Testis (tissue), 3 donors: ENCODE data around the gene ZNF786. TPM values are rescaled to one million over a fixed set of nuclear protein-coding genes. Genes with fewer than 3 reads are reported as not detected.

Experiments
- DNase-seq: peaks from one replicate; pipeline ENCODE4 v3.0.0-alpha.2; 2019
- H3K27ac ChIP-seq, 2 donors: fragments of 200-600 bp; sonication (generic); one replicate each; pipeline ENCODE4 v1.5.1; 2019
- H3K27me3 ChIP-seq: fragments of 200-600 bp; sonication (generic); one replicate; pipeline ENCODE4 v1.5.1; 2019
- H3K36me3 ChIP-seq: fragments of 200-600 bp; sonication (generic); one replicate; pipeline ENCODE4 v1.5.1; 2017; ENCODE audit warnings: low read depth; ENCODE audit errors: missing control alignments
- H3K4me1 ChIP-seq: fragments of 200-600 bp; sonication (generic); one replicate; pipeline ENCODE4 v1.5.1; 2019
- H3K4me3 ChIP-seq, 2 donors: fragments of 200-600 bp; sonication (generic); one replicate each; pipeline ENCODE4 v1.5.1; 2017 to 2019
- H3K9me3 ChIP-seq: fragments of 200-600 bp; sonication (generic); one replicate; pipeline ENCODE4 v1.5.1; 2017
- POLR2A ChIP-seq: fragments of 450-650 bp; IDR thresholded peaks from one replicate; pipeline ENCODE4 v1.6.1; 2017; ENCODE audit warnings: antibody characterized with exemption, mild to moderate bottlenecking, moderate library complexity
- WGBS, 2 donors: methylation state at CpG; one replicate each; pipeline ENCODE4 v1.1.5; 2018; 5-methylcytosine and 5-hydroxymethylcytosine counted together
- intact Hi-C: fragments of 100-400 bp; cut with DNase I; formaldehyde crosslinking; loops from one replicate; pipeline ENCODE4 v1.15.1; 2023; ENCODE audit warnings: low total_unique reads
- polyA plus RNA-seq: library from polyadenylated mRNA; stranded (reverse); fragments of 350-450 nt; fragmentation: Illumina TruSeq; extraction: RNeasy Lipid Tissue Mini Kit (QIAGEN cat#74804); gene quantifications from one replicate; pipeline ENCODE4 v1.2.3, GENCODE V29; 2014; ENCODE audit warnings: low read depth, low replicate concordance; ENCODE audit not compliant: insufficient read depth
- total RNA-seq, 2 donors: library from RNA; depleted of rRNA; stranded (reverse); fragments of >200 nt; gene quantifications; one replicate each; pipeline ENCODE4 v1.2.3, GENCODE V29; 2016
- TF ChIP-seq, protein P1 (sequence below), 3 experiments: fragments of 450-650 bp in 2 of 3; fragments of 200-600 bp in 1 of 3; sonication (generic) in 1 of 3; IDR thresholded peaks; one replicate each; pipeline ENCODE4 v1.5.1; 2016 to 2019; ENCODE audit warnings: antibody characterized with exemption in 3 of 3, mild to moderate bottlenecking in 2 of 3, moderate library complexity in 1 of 3

Gene ZNF786
- total and polyA plus RNA-seq, 3 donors from 2014 or later = 2.6 to 8.8 (median 8.3) TPM

DNA sequence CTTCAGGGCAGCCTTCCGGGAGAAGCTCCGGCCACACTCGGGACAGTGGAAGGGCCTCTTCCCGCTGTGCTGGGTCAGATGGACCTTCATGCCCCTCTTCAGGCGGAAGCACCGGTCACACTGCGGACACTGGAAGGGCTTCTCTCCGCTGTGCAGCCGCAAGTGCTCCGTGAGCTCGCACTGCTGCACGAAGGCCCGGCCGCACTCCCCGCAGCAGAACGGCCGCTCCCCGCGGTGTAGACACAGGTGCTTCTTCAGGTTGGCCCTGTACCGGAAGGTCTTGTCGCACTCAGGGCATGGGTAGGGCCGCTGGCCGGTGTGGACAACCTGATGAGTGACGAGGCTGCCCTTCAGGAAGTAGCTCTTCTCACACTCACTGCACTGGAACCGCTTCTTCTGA, 14.2 kb upstream of the ZNF786 start:
- Histone ChIP-seq H3K4me3 (peak overlapping the region in 1 of 2 donors; percentile 38), H3K36me3 (no peaks in the 10 kb centered on the region), H3K9me3 (no peaks in the 10 kb centered on the region), H3K4me1 (no peaks in the 10 kb centered on the region), H3K27me3 (no peaks in the 10 kb centered on the region), H3K27ac (no peak overlapping the region)
- no peak for DNase-seq
- TF ChIP-seq, protein P1, sequence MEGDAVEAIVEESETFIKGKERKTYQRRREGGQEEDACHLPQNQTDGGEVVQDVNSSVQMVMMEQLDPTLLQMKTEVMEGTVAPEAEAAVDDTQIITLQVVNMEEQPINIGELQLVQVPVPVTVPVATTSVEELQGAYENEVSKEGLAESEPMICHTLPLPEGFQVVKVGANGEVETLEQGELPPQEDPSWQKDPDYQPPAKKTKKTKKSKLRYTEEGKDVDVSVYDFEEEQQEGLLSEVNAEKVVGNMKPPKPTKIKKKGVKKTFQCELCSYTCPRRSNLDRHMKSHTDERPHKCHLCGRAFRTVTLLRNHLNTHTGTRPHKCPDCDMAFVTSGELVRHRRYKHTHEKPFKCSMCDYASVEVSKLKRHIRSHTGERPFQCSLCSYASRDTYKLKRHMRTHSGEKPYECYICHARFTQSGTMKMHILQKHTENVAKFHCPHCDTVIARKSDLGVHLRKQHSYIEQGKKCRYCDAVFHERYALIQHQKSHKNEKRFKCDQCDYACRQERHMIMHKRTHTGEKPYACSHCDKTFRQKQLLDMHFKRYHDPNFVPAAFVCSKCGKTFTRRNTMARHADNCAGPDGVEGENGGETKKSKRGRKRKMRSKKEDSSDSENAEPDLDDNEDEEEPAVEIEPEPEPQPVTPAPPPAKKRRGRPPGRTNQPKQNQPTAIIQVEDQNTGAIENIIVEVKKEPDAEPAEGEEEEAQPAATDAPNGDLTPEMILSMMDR (IDR thresholded peaks at IDR 0.05) = no peak
- intact Hi-C loops = no loop called here
- WGBS, 2 donors = 51 to 86% methylated on average over 13 to 25 of the region's 25 CpGs

DNA sequence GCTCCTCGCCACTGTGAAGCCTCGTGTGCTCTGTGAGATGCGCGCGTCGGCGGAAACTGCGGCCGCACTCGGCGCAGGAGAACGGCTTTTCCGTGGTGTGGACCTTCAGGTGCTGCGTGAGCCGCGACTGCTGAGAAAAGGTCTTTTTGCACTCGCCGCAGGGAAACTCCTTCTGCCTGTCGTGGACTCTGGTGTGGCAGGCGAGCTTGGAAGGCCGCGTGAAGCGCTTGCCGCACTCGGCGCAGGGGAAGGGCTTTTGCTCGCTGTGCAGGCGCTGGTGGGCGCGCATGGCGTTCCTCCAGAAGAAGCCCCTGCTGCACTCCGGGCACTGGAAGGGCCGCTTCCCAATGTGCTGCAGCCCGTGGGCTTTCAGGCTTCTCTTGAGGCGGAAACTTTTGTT, 13.7 kb upstream of the ZNF786 start:
- Histone ChIP-seq H3K36me3 (no peaks in the 10 kb centered on the region), H3K4me3 (peak overlapping the region in 1 of 2 donors; percentile 38), H3K4me1 (no peaks in the 10 kb centered on the region), H3K27ac (no peak overlapping the region), H3K27me3 (no peaks in the 10 kb centered on the region), H3K9me3 (no peaks in the 10 kb centered on the region)
- DNase-seq = no peak
- TF ChIP-seq, protein P1 (IDR thresholded peaks at IDR 0.05) = no peak
- TF ChIP-seq POLR2A = no peak
- 83 to 93% methylated on average over 25 to 35 of the region's 35 CpGs for WGBS, 2 donors
- intact Hi-C loops = no loop called here

DNA sequence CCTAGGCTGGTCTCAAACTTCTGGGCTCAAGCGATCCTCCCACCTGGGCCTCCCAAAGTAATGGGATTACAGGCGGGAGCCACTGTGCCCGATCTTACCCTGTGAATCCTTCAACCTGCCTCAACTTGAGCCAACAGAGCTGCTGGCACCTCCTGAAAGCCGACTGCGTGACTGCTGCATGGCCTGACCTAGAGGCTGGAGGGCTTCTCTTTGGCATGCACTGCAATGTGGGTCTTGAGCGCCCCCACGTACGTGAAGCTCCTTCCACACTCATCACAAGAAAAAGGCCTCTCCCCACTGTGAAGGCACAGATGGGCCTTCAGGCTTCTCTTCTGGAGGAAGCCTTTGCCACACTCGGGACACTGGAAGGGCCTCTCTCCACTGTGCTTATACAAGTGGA, 12.9 kb upstream of the ZNF786 start:
- TF ChIP-seq POLR2A = no peak
- TF ChIP-seq, protein P1 (IDR thresholded peaks at IDR 0.05) = no peak
- H3K36me3 ChIP-seq = no peaks in the 10 kb centered on the region
- H3K4me1 ChIP-seq = no peaks in the 10 kb centered on the region
- no peak overlapping the region for H3K4me3 ChIP-seq
- no peaks in the 10 kb centered on the region for H3K9me3 ChIP-seq
- intact Hi-C loops = no loop called here
- no peak for DNase-seq
- no peak overlapping the region for H3K27ac ChIP-seq
- WGBS, 2 donors = 67 to 81% methylated on average over 5 to 9 of the region's 9 CpGs
- no peaks in the 10 kb centered on the region for H3K27me3 ChIP-seq

DNA sequence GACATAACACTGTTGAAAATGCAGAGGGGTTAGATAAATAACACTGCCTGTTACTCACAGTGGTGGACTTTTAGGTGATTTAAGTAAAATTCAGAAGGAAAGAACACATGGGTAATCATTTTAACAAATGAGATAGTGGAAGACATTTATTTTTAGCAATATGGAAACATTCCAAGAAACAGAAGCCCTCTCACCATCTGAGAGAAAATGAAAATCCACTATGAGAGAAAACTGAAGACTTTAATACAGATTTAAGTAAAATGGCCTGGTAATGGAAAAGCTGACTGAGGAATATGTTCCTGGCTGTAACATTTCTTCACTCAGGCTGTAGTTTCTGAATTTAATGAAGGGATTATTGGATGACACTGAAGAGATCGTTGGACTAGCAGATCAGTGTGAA, 12.1 kb upstream of the ZNF786 start:
- Histone ChIP-seq H3K9me3 (no peaks in the 10 kb centered on the region), H3K27ac (no peak overlapping the region), H3K4me3 (no peak overlapping the region), H3K27me3 (no peaks in the 10 kb centered on the region), H3K36me3 (no peaks in the 10 kb centered on the region), H3K4me1 (no peaks in the 10 kb centered on the region)
- TF ChIP-seq, protein P1 (IDR thresholded peaks at IDR 0.05) = no peak
- no peak for TF ChIP-seq POLR2A
- WGBS, 2 donors = 61 to 77% methylated on average over 1 of the region's 1 CpG
- intact Hi-C loops = no loop called here
- no peak for DNase-seq

DNA sequence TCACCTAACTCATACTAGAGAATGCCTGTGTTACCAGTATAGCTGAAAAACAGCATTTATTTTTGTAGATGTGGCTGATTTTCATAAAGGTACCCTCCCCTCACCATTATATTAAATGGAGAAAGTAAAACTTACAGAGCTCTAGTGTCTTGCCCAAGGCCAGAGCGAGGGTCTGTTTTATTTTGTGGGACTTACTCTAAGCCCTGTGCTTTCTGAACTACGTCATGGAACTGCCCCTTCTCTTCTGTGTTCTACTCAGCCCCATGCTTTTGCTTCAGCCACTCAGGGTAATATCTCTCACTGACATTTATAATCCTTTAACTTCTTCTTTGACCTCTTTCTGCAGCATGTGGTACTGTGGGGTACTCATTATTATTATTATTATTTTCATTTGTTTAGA, 10.3 kb upstream of the ZNF786 start:
- TF ChIP-seq, protein P1 (IDR thresholded peaks at IDR 0.05) = no peak
- no peak for TF ChIP-seq POLR2A
- 93 to 98% methylated on average over 2 of the region's 2 CpGs for WGBS, 2 donors
- DNase-seq = no peak
- H3K4me3 ChIP-seq = no peak overlapping the region
- H3K27me3 ChIP-seq = no peaks in the 10 kb centered on the region
- H3K36me3 ChIP-seq = no peaks in the 10 kb centered on the region
- H3K9me3 ChIP-seq = no peaks in the 10 kb centered on the region
- no peak overlapping the region for H3K27ac ChIP-seq
- intact Hi-C loops = no loop called here
- no peaks in the 10 kb centered on the region for H3K4me1 ChIP-seq
